Ecto neural progenitor cell (in vitro differentiated cells): ENCODE data around the gene MRPS23.
"Not testable (repeated sequence)": the region's sequence is repeated elsewhere in the genome, so short reads cannot be mapped to it uniquely, and the experiment has no call there.

Experiments
- DNase-seq: peaks from one replicate; pipeline ENCODE4 v3.0.0-alpha.2; 2018; ENCODE audit warnings: low spot score

The MRPS23 gene

GRCh38 chr17:57862694-57863667, 13.1 kb upstream of the MRPS23 start:
- peak; percentile 66 for DNase-seq

GRCh38 chr17:57861790-57862693, 12.2 kb upstream of the MRPS23 start:
- peak; percentile 81 for DNase-seq

GRCh38 chr17:57861000-57861789, 11.4 kb upstream of the MRPS23 start:
- DNase-seq, result peak; percentile 66

GRCh38 chr17:57860414-57860999, 10.7 kb upstream of the MRPS23 start:
- DNase-seq, result no peak

- no peak for DNase-seq
These were observed 10.0 kb upstream of the MRPS23 start for GRCh38 chr17:57859601-57860413.

GRCh38 chr17:57858838-57859237, 9.0 kb upstream of the MRPS23 start:
- no peak for DNase-seq

GRCh38 chr17:57856792-57857620, 7.2 kb upstream of the MRPS23 start:
- no peak for DNase-seq

- no peak for DNase-seq
These were observed 5.7 kb upstream of the MRPS23 start for GRCh38 chr17:57855391-57856035.

GRCh38 chr17:57853695-57854094, 3.9 kb upstream of the MRPS23 start:
- no peak for DNase-seq

GRCh38 chr17:57852955-57853328, 3.1 kb upstream of the MRPS23 start:
- DNase-seq, result no peak

- no peak for DNase-seq
These were observed 2.5 kb upstream of the MRPS23 start for GRCh38 chr17:57852092-57852954.

GRCh38 chr17:57849163-57849873, 526 bp downstream of the MRPS23 start:
- DNase-seq, result no peak

GRCh38 chr17:57846056-57846945, 3.5 kb downstream of the MRPS23 start:
- DNase-seq, result not testable (repeated sequence)

- DNase-seq, result no peak
These were observed 7.6 kb downstream of the MRPS23 start for GRCh38 chr17:57842280-57842679.

- DNase-seq, result no peak
These were observed 10.3 kb downstream of the MRPS23 start for GRCh38 chr17:57839571-57839923.

GRCh38 chr17:57838857-57839570, 10.8 kb downstream of the MRPS23 start:
- no peak for DNase-seq
